ENCODE data around the gene HSPB9. TPM values are rescaled to one million over a fixed set of nuclear protein-coding genes. Genes with fewer than 3 reads are reported as not detected.

Gene HSPB9
- total RNA-seq, 2 donors from 2014 or later: not detected

- TF ChIP-seq CTCF (IDR thresholded peaks at IDR 0.05): no peak
- Histone ChIP-seq H3K9me3 (no peaks in the 10 kb centered on the region), H3K4me3 (no peak overlapping the region), H3K27me3 (no peaks in the 10 kb centered on the region), H3K36me3 (peaks cover 16% of the 10 kb centered on the region), H3K27ac (no peak overlapping the region), H3K9ac (ENCODE audit: low read depth in 2 of 2, low read length in 2 of 2) (peak overlapping the region in 1 of 2 donors; percentile 8), H3K4me1 (peaks cover 33% of the 10 kb centered on the region)
- intact Hi-C loops (cut with DNase I): no loop called here
- no peak for DNase-seq
These were observed 8.6 kb downstream of the HSPB9 start for GRCh38 chr17:42131232-42131631.

- Histone ChIP-seq H3K9me3 (no peaks in the 10 kb centered on the region), H3K4me3 (no peak overlapping the region), H3K4me1 (peaks cover 38% of the 10 kb centered on the region), H3K27ac (peak overlapping the region; percentile 78), H3K9ac (ENCODE audit: low read depth in 2 of 2, low read length in 2 of 2) (peak overlapping the region in 1 of 2 donors; percentile 8), H3K27me3 (no peaks in the 10 kb centered on the region), H3K36me3 (peaks cover 16% of the 10 kb centered on the region)
- TF ChIP-seq CTCF (IDR thresholded peaks at IDR 0.05): no peak
- intact Hi-C loops (cut with DNase I): no loop called here
- no peak for DNase-seq
These were observed 9.4 kb downstream of the HSPB9 start for GRCh38 chr17:42131981-42132432.

DNA sequence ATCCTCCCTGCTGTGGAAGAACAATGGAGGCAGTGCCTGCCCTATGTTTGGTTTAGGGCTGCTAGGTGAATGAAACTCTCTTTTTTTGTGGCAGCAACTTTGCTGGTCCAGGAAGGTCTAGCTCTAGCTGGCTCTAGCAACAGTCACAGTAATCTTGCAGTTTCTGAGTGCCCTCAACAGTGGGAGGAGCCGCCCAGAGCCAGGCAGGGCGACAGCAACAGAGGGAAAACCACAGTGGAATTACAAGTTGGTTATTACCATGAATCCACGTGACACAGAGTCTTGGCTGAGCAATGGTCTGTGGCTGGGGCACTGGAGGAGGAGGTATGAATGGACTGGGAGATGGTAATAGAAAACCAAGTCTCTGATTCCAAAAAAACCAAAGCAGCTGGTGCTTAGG is 10.3 kb downstream of the HSPB9 start:
- no peak for TF ChIP-seq CTCF (IDR thresholded peaks at IDR 0.05)
- Histone ChIP-seq H3K36me3 (peaks cover 16% of the 10 kb centered on the region), H3K27ac (peak overlapping the region; percentile 78), H3K4me3 (no peak overlapping the region), H3K27me3 (no peaks in the 10 kb centered on the region), H3K9ac (ENCODE audit: low read depth in 2 of 2, low read length in 2 of 2) (peak overlapping the region in 1 of 2 donors; percentile 72), H3K4me1 (peaks cover 43% of the 10 kb centered on the region), H3K9me3 (no peaks in the 10 kb centered on the region)
- intact Hi-C loops (cut with DNase I): no loop called here
- DNase-seq: peak; percentile 77

DNA sequence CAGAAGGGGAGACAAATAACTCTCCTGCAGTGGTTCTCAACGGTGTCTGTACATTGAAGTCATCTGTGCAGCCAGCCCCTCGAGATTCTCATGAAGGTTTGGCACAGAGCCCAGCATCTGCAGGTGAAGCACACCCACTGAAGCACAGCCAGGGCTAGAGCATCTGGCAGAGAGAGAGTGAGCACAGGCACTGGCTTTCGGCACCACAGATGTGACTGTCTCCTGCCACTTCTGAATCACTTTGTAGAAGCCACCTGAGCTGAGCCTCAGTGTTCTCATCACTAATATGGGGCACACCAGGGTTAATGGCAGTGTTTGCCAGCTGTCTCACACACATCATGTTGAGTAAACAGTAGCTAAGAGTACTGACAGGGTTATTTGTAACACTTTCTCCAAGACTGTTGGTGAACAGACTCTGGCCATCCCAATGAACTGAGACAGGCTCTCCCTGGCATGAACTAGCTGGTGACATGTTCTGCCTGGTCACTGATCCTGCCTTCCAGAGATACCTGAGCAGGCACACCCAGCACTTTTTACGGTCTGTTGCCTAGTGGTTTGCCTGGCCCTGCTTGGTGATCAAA is 10.9 kb downstream of the HSPB9 start:
- peak overlapping the region; percentile 78 for H3K27ac ChIP-seq
- no peak for TF ChIP-seq CTCF (IDR thresholded peaks at IDR 0.05)
- peak overlapping the region in 1 of 2 donors; percentile 72 for H3K9ac ChIP-seq (ENCODE audit: low read depth in 2 of 2, low read length in 2 of 2)
- no peaks in the 10 kb centered on the region for H3K27me3 ChIP-seq
- H3K36me3 ChIP-seq: peaks cover 15% of the 10 kb centered on the region
- peaks cover 47% of the 10 kb centered on the region for H3K4me1 ChIP-seq
- intact Hi-C loops (cut with DNase I): no loop called here
- no peaks in the 10 kb centered on the region for H3K9me3 ChIP-seq
- no peak for DNase-seq
- H3K4me3 ChIP-seq: no peak overlapping the region

- DNase-seq: no peak
- H3K27ac ChIP-seq: peak overlapping the region; percentile 78
- intact Hi-C loops (cut with DNase I): no loop called here
- H3K4me1 ChIP-seq: peaks cover 48% of the 10 kb centered on the region
- TF ChIP-seq CTCF (IDR thresholded peaks at IDR 0.05): no peak
- H3K9ac ChIP-seq (ENCODE audit: low read depth in 2 of 2, low read length in 2 of 2): peak overlapping the region in 1 of 2 donors; percentile 75
- no peak overlapping the region for H3K4me3 ChIP-seq
- H3K27me3 ChIP-seq: no peaks in the 10 kb centered on the region
- no peaks in the 10 kb centered on the region for H3K9me3 ChIP-seq
- H3K36me3 ChIP-seq: no peaks in the 10 kb centered on the region
These were observed 12.5 kb downstream of the HSPB9 start for GRCh38 chr17:42135151-42135550.

Measured in colonic mucosa (tissue), 4 donors.